ENCODE data around the gene OVCH1.

GRCh38 chr12:29389295-29389919 is 108.1 kb downstream of the OVCH1 start:
- TF ChIP-seq, protein P1, sequence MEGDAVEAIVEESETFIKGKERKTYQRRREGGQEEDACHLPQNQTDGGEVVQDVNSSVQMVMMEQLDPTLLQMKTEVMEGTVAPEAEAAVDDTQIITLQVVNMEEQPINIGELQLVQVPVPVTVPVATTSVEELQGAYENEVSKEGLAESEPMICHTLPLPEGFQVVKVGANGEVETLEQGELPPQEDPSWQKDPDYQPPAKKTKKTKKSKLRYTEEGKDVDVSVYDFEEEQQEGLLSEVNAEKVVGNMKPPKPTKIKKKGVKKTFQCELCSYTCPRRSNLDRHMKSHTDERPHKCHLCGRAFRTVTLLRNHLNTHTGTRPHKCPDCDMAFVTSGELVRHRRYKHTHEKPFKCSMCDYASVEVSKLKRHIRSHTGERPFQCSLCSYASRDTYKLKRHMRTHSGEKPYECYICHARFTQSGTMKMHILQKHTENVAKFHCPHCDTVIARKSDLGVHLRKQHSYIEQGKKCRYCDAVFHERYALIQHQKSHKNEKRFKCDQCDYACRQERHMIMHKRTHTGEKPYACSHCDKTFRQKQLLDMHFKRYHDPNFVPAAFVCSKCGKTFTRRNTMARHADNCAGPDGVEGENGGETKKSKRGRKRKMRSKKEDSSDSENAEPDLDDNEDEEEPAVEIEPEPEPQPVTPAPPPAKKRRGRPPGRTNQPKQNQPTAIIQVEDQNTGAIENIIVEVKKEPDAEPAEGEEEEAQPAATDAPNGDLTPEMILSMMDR (IDR thresholded peaks at IDR 0.05 in 8 of 11, conservative IDR thresholded peaks at IDR 0.05 in 3 of 11): no peak
- no peak for TF ChIP-seq POLR2AphosphoS5 (IDR thresholded peaks at IDR 0.05)

Data from spleen (tissue), 7 donors.